NCI-H524 treated with DMSO at 0.1 percent for 48 hours (cell line): ENCODE measurements around the gene TELO2.

Experiments used
- DNase-seq: peaks from one replicate; lab custom pipeline; 2025; lab: John Stamatoyannopoulos, UW

The TELO2 gene

GRCh38 chr16:1492923-1493745 lies at the start of gene TELO2:
Gene TELO2, plus strand, starts transcription at chr16:1493360. Its CDS starts 922 bp downstream, at chr16:1494282.
- DNase-seq = no peak

- DNase-seq = no peak
Observed at GRCh38 chr16:1443403-1443973, 49.7 kb upstream of the TELO2 start.

GRCh38 chr16:1443980-1444729 lies 49.0 kb upstream of the TELO2 start, which contains the start of gene CCDC154:
Gene CCDC154, minus strand, starts transcription at chr16:1444556. Its CDS starts 234 bp downstream, at chr16:1444322.
- no peak for DNase-seq

GRCh38 chr16:1444730-1445517 lies 48.2 kb upstream of the TELO2 start:
- no peak for DNase-seq

DNA sequence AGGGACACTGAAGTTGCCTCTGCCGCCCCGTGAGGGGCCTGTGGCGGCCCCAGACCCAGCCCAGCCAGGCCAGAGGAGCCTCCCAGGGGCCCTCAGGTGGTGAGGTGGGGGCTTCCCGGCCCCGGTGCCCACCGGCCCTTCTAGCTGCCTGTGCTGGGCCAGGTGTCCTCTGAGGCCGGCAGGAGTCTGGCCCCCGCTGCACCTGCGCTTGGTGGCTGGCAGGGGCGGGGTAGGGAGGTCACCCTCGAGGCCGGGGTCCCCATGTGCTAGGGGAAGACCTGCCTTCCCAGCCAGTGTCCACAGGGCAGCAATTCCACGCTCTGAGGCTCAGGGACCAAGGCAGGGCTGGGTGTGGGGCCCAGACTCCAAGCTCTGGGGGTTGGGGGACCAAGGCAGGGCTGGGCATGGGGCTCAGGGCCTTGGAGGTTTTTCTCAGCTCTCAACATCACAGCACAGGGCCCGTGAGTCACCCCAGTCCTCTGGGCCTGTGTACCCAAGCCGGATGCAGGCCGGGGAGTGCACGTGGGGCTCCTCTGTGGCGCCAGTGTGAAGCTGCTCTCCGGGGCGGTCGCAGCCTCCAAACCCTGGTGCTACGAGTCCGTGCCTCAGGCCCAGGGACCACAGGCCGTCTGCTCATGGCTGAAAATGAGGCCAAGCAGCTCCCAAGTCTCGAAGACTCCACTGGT lies 47.5 kb upstream of the TELO2 start:
- DNase-seq = no peak

DNA sequence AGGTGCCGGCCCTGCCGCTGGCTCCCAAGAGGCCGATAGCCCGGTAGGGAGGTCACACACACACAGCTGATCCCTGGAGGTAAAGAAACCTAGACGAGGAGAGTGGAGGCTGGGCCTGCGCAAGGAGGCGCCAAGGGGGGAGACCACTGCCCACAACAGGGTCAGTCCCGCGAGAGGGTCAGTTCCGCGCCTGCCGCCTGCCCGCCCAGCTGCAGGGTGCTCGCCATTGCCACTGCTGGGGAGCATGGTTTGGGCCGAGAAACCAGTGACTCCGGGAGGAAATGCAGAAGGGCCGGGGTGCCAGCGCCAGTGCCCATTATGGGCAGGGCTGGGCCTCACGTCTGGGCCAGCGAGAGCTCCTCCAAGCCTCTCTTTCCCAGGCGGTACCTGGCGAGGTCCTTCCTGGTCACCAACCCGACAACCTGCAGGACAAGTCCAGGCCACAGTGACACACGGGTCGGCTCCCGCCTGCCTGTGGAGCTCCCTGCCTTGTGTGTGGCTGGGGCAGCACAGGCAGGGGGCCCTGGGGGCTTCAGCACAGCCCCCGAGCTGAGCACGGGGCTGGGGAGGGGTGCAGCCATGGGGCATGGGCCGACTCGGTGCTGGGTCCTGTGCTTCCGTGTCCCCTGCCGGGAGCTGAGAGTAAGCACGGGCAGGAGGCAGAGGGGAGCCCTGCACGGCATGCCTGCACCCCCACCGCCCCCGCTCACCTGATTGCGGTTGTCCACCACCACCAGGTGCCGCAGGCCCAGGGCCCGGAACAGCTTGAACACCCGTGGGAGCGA lies 46.7 kb upstream of the TELO2 start:
- no peak for DNase-seq

- no peak for DNase-seq
Observed at GRCh38 chr16:1447965-1448364, 45.2 kb upstream of the TELO2 start.

- DNase-seq = no peak
Observed at GRCh38 chr16:1448536-1449116, 44.5 kb upstream of the TELO2 start.

GRCh38 chr16:1449201-1449788 lies 43.9 kb upstream of the TELO2 start:
- DNase-seq = no peak

DNA sequence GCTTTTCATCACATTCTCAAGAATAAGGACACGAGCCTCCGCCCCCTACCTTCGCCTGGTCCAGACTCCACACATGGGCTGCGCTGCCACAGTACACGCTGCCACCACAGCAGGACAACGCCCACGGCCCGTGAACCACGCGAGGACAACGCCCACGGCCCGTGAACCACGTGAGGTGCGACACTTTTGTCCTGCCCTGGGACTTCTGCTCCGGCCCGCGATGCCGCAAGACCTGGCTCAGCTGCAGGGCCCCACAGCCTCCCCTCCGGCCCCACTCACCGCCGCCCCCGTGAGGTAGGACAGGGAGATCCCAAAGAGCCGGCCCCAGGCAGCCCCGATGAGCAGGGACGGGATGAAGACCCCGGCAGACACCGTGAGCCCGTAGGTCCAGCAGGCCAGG lies 42.9 kb upstream of the TELO2 start:
- DNase-seq = no peak

DNA sequence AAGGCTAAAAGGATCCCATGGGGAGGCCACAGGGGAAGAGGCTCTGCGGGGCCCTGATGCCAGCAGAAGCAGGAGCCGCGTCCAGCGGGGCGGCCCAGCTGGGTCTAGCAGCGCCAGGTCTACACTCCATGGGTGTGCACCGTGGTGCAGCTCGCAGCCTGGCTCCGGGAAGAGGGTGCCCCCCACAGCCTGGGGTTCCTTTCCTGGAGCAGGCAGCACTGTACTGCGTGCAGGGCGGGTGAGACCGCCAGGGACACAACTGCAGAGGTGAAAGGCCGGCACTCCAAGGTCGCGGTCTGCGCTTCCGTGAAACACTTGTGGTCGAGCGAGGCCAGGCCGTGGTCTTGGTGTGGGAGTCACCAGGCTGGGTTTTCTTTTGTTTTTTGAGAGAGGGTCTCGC lies 42.3 kb upstream of the TELO2 start:
- no peak for DNase-seq

DNA sequence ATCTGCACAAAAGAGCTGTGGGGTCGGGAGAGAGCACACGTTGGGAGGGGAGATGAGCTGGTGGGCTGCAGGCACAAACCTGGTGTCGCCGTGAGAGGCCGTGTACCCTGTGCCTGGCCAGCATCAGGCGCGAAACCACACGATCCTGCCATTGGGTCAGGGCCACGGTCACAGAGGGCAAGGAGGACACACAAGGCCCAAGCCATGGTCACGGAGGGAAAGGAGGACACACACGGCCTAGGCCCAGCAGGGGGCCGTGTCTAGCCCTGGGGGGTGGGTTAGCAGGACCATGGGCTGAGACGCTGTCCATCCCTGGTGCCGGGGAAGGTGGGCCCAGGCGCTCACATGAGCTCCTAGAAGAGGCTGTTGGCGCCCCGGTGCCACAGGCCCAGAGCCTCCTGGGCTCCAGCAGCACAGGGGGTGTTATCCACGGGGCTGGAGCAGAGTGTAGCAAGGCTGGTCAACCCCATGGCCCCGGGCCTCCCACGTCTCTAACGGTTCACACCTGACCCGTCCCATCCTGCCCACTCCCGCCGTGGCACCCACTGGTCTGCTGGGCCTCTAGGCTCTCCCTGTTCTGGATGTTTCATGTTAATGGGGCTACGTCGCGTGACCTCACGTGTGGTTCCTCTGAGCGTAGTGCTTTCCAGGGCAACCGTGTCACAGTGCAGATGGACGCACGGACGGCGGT lies 41.3 kb upstream of the TELO2 start:
- DNase-seq = no peak

GRCh38 chr16:1452530-1452929 lies 40.6 kb upstream of the TELO2 start:
- no peak for DNase-seq

- no peak for DNase-seq
Observed at GRCh38 chr16:1453316-1453715, 39.8 kb upstream of the TELO2 start.

DNA sequence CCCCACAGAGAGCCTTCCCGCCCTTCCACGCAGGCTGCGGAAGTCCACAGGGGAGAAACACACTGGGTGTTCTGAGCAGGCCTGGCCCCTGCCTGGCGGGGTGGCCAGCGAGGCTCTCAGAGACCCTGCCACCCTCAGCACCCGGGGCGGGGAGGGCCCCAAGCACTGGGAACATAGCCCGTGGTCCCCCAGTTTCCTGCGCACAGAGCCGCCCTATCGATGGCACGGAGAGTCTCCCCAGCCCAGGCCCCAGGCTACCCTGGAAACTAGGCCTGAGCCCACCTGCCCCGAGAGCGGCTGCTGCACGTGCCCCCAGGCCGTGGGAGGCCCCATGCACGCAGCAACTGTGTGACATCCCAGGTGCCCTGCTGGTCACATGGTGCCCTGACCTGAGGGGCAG lies 38.6 kb upstream of the TELO2 start:
- no peak for DNase-seq

DNA sequence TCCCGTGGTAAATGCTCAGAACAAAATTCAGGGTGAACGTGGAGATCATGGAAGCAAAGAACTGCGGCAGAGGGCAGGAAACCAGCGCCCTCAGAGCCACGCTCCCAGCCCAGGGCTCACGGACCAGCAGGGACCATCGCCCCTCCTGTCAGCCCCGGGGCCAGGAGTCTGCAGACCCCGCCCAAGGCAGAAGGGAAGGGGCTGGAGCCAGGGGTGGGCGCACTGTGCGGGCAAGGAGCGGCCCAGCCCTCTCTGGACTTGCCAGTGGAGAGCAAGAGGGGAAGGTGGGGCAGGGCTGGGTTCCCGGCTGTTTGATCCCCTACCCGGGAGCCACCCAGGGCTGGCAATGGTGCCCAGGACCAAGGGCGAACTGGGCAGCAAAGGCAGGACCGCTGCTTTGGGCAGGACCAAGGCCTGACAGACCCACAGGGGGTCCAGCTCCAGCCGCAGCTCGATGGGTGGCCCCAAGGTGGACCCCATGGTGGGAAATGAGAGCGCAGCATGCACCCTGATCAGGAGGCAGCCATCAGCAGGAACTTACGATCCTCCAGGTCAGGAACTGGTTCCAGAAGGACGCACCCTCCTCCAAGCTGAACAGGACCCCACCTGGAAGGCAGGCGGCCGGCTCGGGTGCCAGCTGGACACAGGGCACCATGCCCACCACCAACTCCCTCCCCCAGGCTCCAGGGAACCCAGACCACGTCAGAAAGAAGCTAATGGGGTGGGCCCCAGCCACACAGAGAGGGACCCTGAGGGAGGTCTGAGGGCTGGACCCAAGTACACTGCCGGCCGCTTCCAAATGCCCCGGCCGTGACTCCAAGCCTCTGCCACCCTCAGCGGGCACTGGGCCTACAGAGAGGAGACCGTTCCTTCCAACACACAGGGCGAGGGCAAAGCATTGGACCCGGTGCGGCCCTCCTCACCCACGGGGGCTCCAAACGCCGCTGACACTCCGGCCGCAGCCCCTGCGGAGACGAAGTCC lies 37.7 kb upstream of the TELO2 start:
- no peak for DNase-seq

DNA sequence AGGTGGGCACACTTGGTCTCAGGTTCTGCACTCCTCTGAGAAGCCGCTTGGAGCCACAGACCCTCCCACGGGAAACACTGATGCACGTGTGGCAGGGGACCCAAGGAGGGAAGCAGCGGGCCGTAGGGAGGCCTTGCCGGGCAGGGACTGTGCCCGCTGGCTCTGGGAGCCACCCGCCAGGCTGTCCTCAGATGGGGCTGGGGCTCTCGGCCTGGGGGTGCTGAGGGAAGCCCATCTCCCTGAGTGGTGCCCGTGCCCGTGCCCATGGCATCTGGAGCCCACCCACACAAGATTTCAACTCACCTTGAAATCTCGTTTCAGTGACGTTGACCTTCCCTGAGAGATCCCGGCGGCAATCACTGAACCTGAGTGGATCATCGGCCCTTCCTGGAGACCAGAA lies 36.2 kb upstream of the TELO2 start:
- DNase-seq = no peak
